GM12878 (cell line): ENCODE measurements around the gene SPINK8.

Experiments
- EGR1 ChIP-seq, 2 experiments: IDR thresholded peaks; 1 replicate in 1 of 2; 2 replicates in 1 of 2; pipeline ENCODE4 v1.6.1; 2011 to 2012; ENCODE audit warnings: low read depth in 2 of 2, low read length in 2 of 2, borderline replicate concordance in 1 of 2, mild to moderate bottlenecking in 1 of 2, moderate library complexity in 1 of 2
- FOS ChIP-seq: IDR thresholded peaks from 3 replicates; pipeline ENCODE4 v1.6.1; 2011; ENCODE audit warnings: borderline replicate concordance; ENCODE audit not compliant: insufficient read length; ENCODE audit errors: extremely low read depth
- JUND ChIP-seq: IDR thresholded peaks from 2 replicates; pipeline ENCODE4 v1.6.1; 2012; ENCODE audit warnings: low read depth, mild to moderate bottlenecking, low read length, improper control_type of control experiment, moderate library complexity
- MEF2A ChIP-seq: IDR thresholded peaks from 2 replicates; pipeline ENCODE4 v1.6.1; 2011; ENCODE audit warnings: low read depth, mild to moderate bottlenecking, low read length, moderate library complexity; ENCODE audit not compliant: insufficient read depth
- NFIC ChIP-seq: IDR thresholded peaks from 2 replicates; pipeline ENCODE4 v1.6.1; 2012; ENCODE audit warnings: low read depth, mild to moderate bottlenecking, inconsistent platforms, low read length, moderate library complexity
- POLR2A ChIP-seq: IDR thresholded peaks from 2 replicates; pipeline ENCODE4 v1.6.1; 2011; ENCODE audit warnings: low read depth, mild to moderate bottlenecking, low read length
- RCOR1 ChIP-seq: conservative IDR thresholded peaks from 2 replicates; pipeline ENCODE4 v1.6.1; 2012; ENCODE audit warnings: low read depth, low read length, improper control_type of control experiment
- STAT3 ChIP-seq: IDR thresholded peaks from 2 replicates; pipeline ENCODE4 v1.6.1; 2011; ENCODE audit warnings: low read depth, low read length, improper control_type of control experiment
- SUZ12 ChIP-seq: fragments of 200-600 bp; sonication (generic); IDR thresholded peaks from one replicate; pipeline ENCODE4 v1.6.1; 2018; ENCODE audit warnings: antibody characterized with exemption, mild to moderate bottlenecking; ENCODE audit not compliant: unreplicated experiment
- TCF12 ChIP-seq: IDR thresholded peaks from 2 replicates; pipeline ENCODE4 v1.6.1; 2011; ENCODE audit warnings: low read depth, mild to moderate bottlenecking, low read length
- TF ChIP-seq, protein P1 (sequence below), 3 experiments: IDR thresholded peaks in 2 of 3; conservative IDR thresholded peaks in 1 of 3; 2 replicates each; pipeline ENCODE4 v1.5.1; 2011; ENCODE audit warnings: low read depth in 3 of 3, low read length in 3 of 3, mild to moderate bottlenecking in 3 of 3, control low read depth in 2 of 3, moderate library complexity in 2 of 3, inconsistent platforms in 1 of 3, mixed read lengths in 1 of 3; ENCODE audit not compliant: control insufficient read depth in 2 of 3, insufficient read depth in 1 of 3; ENCODE audit errors: extremely low read depth in 1 of 3
- TF ChIP-seq, protein P2 (sequence below): IDR thresholded peaks from 2 replicates; pipeline ENCODE4 v1.6.1; 2011; ENCODE audit warnings: borderline replicate concordance, low read depth, mild to moderate bottlenecking, moderate library complexity, mixed read lengths, low read length; ENCODE audit not compliant: insufficient read depth; ENCODE audit errors: extremely low read length
- TF ChIP-seq, protein P3 (sequence below): IDR thresholded peaks from 2 replicates; pipeline ENCODE4 v1.6.1; 2012; ENCODE audit warnings: low read length, inconsistent platforms

DNA sequence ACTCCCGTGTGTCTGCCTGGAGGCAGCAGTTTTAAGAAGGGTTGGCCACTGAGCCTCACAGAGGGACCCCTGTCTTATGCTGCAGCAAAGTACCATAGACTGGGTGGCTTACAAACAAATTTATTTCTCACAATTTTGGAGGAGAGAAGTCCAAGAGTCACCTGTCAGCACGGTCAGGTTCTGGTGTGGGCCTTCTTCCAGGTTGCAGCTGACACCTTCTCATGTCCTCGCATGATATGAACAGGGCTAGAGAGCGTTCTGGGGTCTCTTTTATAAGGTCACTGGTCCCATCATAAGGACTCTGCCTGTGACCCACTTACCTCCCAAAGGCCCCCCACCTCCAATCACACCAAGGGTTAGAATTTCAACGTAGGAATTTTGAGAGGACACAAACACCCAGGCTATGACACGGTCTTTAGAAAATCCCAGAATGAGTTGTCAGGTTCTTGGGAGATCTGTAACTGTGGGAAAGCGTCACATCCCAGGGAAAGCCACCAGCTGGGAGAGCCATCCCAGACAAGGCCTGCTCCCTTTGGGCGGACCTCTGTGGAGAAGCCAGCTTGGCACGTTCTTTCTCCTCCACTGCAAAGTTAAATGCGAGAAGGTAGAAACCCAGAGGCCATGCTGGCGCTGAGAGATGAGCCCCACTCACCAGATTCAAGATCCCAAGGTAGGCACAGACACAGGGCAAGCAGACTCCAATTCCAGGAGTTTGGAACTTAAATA lies 38.4 kb upstream of the SPINK8 start, which contains the start of gene FBXW12:
- TF ChIP-seq FOS (no peak), POLR2A (no peak), STAT3 (no peak), MEF2A (no peak), NFIC (no peak), RCOR1 (no peak), TCF12 (no peak), SUZ12 (no peak), JUND (no peak), EGR1 (IDR thresholded peaks at IDR 0.05; ENCODE audit: borderline replicate concordance in 1 of 2, low read depth in 2 of 2, low read length in 2 of 2) (no peak)
- TF ChIP-seq, protein P1, sequence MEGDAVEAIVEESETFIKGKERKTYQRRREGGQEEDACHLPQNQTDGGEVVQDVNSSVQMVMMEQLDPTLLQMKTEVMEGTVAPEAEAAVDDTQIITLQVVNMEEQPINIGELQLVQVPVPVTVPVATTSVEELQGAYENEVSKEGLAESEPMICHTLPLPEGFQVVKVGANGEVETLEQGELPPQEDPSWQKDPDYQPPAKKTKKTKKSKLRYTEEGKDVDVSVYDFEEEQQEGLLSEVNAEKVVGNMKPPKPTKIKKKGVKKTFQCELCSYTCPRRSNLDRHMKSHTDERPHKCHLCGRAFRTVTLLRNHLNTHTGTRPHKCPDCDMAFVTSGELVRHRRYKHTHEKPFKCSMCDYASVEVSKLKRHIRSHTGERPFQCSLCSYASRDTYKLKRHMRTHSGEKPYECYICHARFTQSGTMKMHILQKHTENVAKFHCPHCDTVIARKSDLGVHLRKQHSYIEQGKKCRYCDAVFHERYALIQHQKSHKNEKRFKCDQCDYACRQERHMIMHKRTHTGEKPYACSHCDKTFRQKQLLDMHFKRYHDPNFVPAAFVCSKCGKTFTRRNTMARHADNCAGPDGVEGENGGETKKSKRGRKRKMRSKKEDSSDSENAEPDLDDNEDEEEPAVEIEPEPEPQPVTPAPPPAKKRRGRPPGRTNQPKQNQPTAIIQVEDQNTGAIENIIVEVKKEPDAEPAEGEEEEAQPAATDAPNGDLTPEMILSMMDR (IDR thresholded peaks at IDR 0.05 in 2 of 3, conservative IDR thresholded peaks at IDR 0.05 in 1 of 3; ENCODE audit: control insufficient read depth in 2 of 3, extremely low read depth in 1 of 3, insufficient read depth in 1 of 3, low read depth in 3 of 3, low read length in 3 of 3), result no peak
- TF ChIP-seq, protein P2, sequence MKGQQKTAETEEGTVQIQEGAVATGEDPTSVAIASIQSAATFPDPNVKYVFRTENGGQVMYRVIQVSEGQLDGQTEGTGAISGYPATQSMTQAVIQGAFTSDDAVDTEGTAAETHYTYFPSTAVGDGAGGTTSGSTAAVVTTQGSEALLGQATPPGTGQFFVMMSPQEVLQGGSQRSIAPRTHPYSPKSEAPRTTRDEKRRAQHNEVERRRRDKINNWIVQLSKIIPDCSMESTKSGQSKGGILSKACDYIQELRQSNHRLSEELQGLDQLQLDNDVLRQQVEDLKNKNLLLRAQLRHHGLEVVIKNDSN, result no peak
- TF ChIP-seq, protein P3, sequence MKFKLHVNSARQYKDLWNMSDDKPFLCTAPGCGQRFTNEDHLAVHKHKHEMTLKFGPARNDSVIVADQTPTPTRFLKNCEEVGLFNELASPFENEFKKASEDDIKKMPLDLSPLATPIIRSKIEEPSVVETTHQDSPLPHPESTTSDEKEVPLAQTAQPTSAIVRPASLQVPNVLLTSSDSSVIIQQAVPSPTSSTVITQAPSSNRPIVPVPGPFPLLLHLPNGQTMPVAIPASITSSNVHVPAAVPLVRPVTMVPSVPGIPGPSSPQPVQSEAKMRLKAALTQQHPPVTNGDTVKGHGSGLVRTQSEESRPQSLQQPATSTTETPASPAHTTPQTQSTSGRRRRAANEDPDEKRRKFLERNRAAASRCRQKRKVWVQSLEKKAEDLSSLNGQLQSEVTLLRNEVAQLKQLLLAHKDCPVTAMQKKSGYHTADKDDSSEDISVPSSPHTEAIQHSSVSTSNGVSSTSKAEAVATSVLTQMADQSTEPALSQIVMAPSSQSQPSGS, result no peak
